ENCODE measurements around the gene GALNTL6. TPM values are rescaled to one million over a fixed set of nuclear protein-coding genes. Genes with fewer than 3 reads are reported as not detected.

GALNTL6 gene
- total RNA-seq, 2 experiments from 2014 or later = not detected

GRCh38 chr4:172996571-172997216 is 1183.5 kb downstream of the GALNTL6 start:
- ATAC-seq (no peak), DNase-seq (no peak)
- CTCF ChIA-PET = no interaction called here
- Mint-ChIP-seq H3K4me1 (ENCODE audit: low read depth) (no peaks in the 10 kb centered on the region), H3K4me3 (no peak overlapping the region), H3K27me3 (ENCODE audit: low read depth) (peaks cover 6% of the 10 kb centered on the region), H3K27ac (no peak overlapping the region), H3K36me3 (ENCODE audit: low read depth) (no peaks in the 10 kb centered on the region), H3K9me3 (ENCODE audit: insufficient read depth) (no peaks in the 10 kb centered on the region)
- POLR2A ChIA-PET = no interaction called here

- CTCF ChIA-PET = no interaction called here
- ATAC-seq = no peak
- H3K4me1 Mint-ChIP-seq (ENCODE audit: low read depth) = no peaks in the 10 kb centered on the region
These were observed 1184.0 kb downstream of the GALNTL6 start for GRCh38 chr4:172997217-172997609.

GRCh38 chr4:172997856-172998255 is 1184.7 kb downstream of the GALNTL6 start:
- ATAC-seq = no peak
- H3K27me3 Mint-ChIP-seq (ENCODE audit: low read depth) = peaks cover 6% of the 10 kb centered on the region
- H3K4me1 Mint-ChIP-seq (ENCODE audit: low read depth) = no peaks in the 10 kb centered on the region
- CTCF ChIA-PET = no interaction called here
- H3K9me3 Mint-ChIP-seq (ENCODE audit: insufficient read depth) = no peaks in the 10 kb centered on the region
- POLR2A ChIA-PET = no interaction called here
- H3K27ac Mint-ChIP-seq = no peak overlapping the region
- H3K4me3 Mint-ChIP-seq = no peak overlapping the region
- no peaks in the 10 kb centered on the region for H3K36me3 Mint-ChIP-seq (ENCODE audit: low read depth)
- DNase-seq = no peak

More at GRCh38 chr4:172997217-172997609, 1184.0 kb downstream of the GALNTL6 start:
- no peaks in the 10 kb centered on the region for H3K36me3 Mint-ChIP-seq (ENCODE audit: low read depth)
- H3K27ac Mint-ChIP-seq = no peak overlapping the region
- no peak for DNase-seq
- peaks cover 6% of the 10 kb centered on the region for H3K27me3 Mint-ChIP-seq (ENCODE audit: low read depth)
- H3K9me3 Mint-ChIP-seq (ENCODE audit: insufficient read depth) = no peaks in the 10 kb centered on the region
- H3K4me3 Mint-ChIP-seq = no peak overlapping the region
- POLR2A ChIA-PET = no interaction called here

GRCh38 chr4:172998527-172999469 is 1185.6 kb downstream of the GALNTL6 start:
- Mint-ChIP-seq H3K27ac (no peak overlapping the region), H3K9me3 (ENCODE audit: insufficient read depth) (no peaks in the 10 kb centered on the region), H3K4me3 (no peak overlapping the region), H3K4me1 (ENCODE audit: low read depth) (no peaks in the 10 kb centered on the region), H3K36me3 (ENCODE audit: low read depth) (no peaks in the 10 kb centered on the region), H3K27me3 (ENCODE audit: low read depth) (peaks cover 6% of the 10 kb centered on the region)
- CTCF ChIA-PET = interaction anchor here (1.0 kb wide), 1 partner anchor 15 kb away, joined by 4 read pairs; no protein-coding TSS in a partner anchor
- POLR2A ChIA-PET = no interaction called here
- DNase-seq (no peak), ATAC-seq (no peak)

GRCh38 chr4:173001571-173001970 is 1188.4 kb downstream of the GALNTL6 start:
- no peaks in the 10 kb centered on the region for H3K36me3 Mint-ChIP-seq (ENCODE audit: low read depth)
- POLR2A ChIA-PET = no interaction called here

GRCh38 chr4:173002830-173003561 is 1189.8 kb downstream of the GALNTL6 start:
- CTCF ChIA-PET = interaction anchor here (3.2 kb wide), 1 partner anchor 11 kb away, joined by 17 read pairs; no protein-coding TSS in a partner anchor
- Mint-ChIP-seq H3K36me3 (ENCODE audit: low read depth) (no peaks in the 10 kb centered on the region), H3K4me1 (ENCODE audit: low read depth) (no peaks in the 10 kb centered on the region), H3K27me3 (ENCODE audit: low read depth) (peaks cover 4% of the 10 kb centered on the region), H3K4me3 (no peak overlapping the region), H3K27ac (no peak overlapping the region), H3K9me3 (ENCODE audit: insufficient read depth) (no peaks in the 10 kb centered on the region)
- POLR2A ChIA-PET = no interaction called here
- DNase-seq (no peak), ATAC-seq (no peak)

More at GRCh38 chr4:173001571-173001970, 1188.4 kb downstream of the GALNTL6 start:
- H3K27me3 Mint-ChIP-seq (ENCODE audit: low read depth) = peaks cover 4% of the 10 kb centered on the region
- H3K9me3 Mint-ChIP-seq (ENCODE audit: insufficient read depth) = no peaks in the 10 kb centered on the region
- ATAC-seq (no peak), DNase-seq (no peak)
- no peaks in the 10 kb centered on the region for H3K4me1 Mint-ChIP-seq (ENCODE audit: low read depth)
- no peak overlapping the region for H3K4me3 Mint-ChIP-seq
- H3K27ac Mint-ChIP-seq = no peak overlapping the region
- CTCF ChIA-PET = no interaction called here

- Mint-ChIP-seq H3K27me3 (ENCODE audit: low read depth) (peaks cover 6% of the 10 kb centered on the region), H3K4me1 (ENCODE audit: low read depth) (no peaks in the 10 kb centered on the region)
These were observed 1192.9 kb downstream of the GALNTL6 start for GRCh38 chr4:173005912-173006633.

GRCh38 chr4:173008436-173008835 is 1195.2 kb downstream of the GALNTL6 start:
- DNase-seq = no peak
- H3K9me3 Mint-ChIP-seq (ENCODE audit: insufficient read depth) = no peaks in the 10 kb centered on the region
- H3K27ac Mint-ChIP-seq = no peak overlapping the region
- ChIA-PET POLR2A (no interaction called here), CTCF (no interaction called here)
- H3K4me1 Mint-ChIP-seq (ENCODE audit: low read depth) = no peaks in the 10 kb centered on the region
- H3K36me3 Mint-ChIP-seq (ENCODE audit: low read depth) = no peaks in the 10 kb centered on the region
- ATAC-seq = no peak
- peaks cover 10% of the 10 kb centered on the region for H3K27me3 Mint-ChIP-seq (ENCODE audit: low read depth)
- H3K4me3 Mint-ChIP-seq = no peak overlapping the region

More at GRCh38 chr4:173005912-173006633, 1192.9 kb downstream of the GALNTL6 start:
- no peak for DNase-seq
- no peak overlapping the region for H3K4me3 Mint-ChIP-seq
- no peak for ATAC-seq
- H3K27ac Mint-ChIP-seq = no peak overlapping the region
- CTCF ChIA-PET = interaction anchor here (2.0 to 3.2 kb wide), 2 partner anchors 8 to 295 kb away, joined by 7 to 17 read pairs; no protein-coding TSS in a partner anchor
- POLR2A ChIA-PET = no interaction called here
- H3K9me3 Mint-ChIP-seq (ENCODE audit: insufficient read depth) = no peaks in the 10 kb centered on the region
- H3K36me3 Mint-ChIP-seq (ENCODE audit: low read depth) = no peaks in the 10 kb centered on the region

GRCh38 chr4:173009129-173009823 is 1196.1 kb downstream of the GALNTL6 start:
- Mint-ChIP-seq H3K27me3 (ENCODE audit: low read depth) (peaks cover 10% of the 10 kb centered on the region), H3K36me3 (ENCODE audit: low read depth) (no peaks in the 10 kb centered on the region), H3K4me3 (no peak overlapping the region), H3K27ac (no peak overlapping the region), H3K4me1 (ENCODE audit: low read depth) (peaks cover 4% of the 10 kb centered on the region), H3K9me3 (ENCODE audit: insufficient read depth) (no peaks in the 10 kb centered on the region)
- ChIA-PET CTCF (no interaction called here), POLR2A (no interaction called here)
- ATAC-seq (no peak), DNase-seq (no peak)

GRCh38 chr4:173012608-173013007 is 1199.4 kb downstream of the GALNTL6 start:
- Mint-ChIP-seq H3K27me3 (ENCODE audit: low read depth) (peaks cover 8% of the 10 kb centered on the region), H3K27ac (no peak overlapping the region), H3K4me1 (ENCODE audit: low read depth) (peaks cover 4% of the 10 kb centered on the region), H3K4me3 (no peak overlapping the region), H3K9me3 (ENCODE audit: insufficient read depth) (no peaks in the 10 kb centered on the region), H3K36me3 (ENCODE audit: low read depth) (no peaks in the 10 kb centered on the region)
- ChIA-PET POLR2A (no interaction called here), CTCF (interaction anchor here (0.7 to 4.3 kb wide), 26 partner anchors 9 to 408 kb away, joined by 3 to 87 read pairs (median 8); partner anchors contain the start of gene GALNT7)
- no peak for ATAC-seq
- no peak for DNase-seq

Measured in activated CD8-positive, alpha-beta T cell treated with anti-CD3 and anti-CD28 coated beads, Interleukin-2, amount 10 ng/mL, durations not matched to agents 7 days and 5 days (primary cell).